Measurements from ENCODE around the gene CPD. TPM values are rescaled to one million over a fixed set of nuclear protein-coding genes. Genes with fewer than 3 reads are reported as not detected.
A peak's percentile ranks its signal among the peaks of the same experiment; 100 is the strongest.

CPD gene
- polyA plus RNA-seq, 1 of the 3 experiments (the other 2 are of a cell fraction) = 12.5 TPM

DNA sequence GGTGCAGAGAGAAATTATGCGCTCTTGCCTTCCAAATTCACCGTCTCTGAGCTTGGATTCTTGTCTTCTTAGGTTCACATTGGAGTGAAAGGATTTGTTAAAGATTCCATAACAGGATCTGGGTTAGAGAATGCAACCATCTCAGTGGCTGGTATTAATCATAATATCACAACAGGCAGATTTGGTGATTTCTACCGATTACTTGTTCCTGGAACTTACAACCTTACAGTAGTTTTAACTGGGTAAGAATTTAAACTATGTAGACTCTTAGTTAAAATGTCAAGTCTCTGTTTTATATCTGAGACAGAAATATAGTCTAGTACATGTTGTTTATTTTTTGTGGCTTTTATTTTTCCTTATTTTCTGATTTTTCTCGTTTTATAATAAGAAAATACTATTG, 42.9 kb downstream of the CPD start:
- no peak overlapping the region for H3K4me3 ChIP-seq (ENCODE audit: low read depth in 2 of 2, low read length in 1 of 2)

GRCh38 chr17:30422171-30422570, 43.4 kb downstream of the CPD start:
- Histone ChIP-seq H3F3A (replicated peaks; ENCODE audit: insufficient read depth) (peaks cover 7% of the 10 kb centered on the region), H3K9me3 (no peaks in the 10 kb centered on the region), H3K36me3 (replicated peaks in 1 of 2; ENCODE audit: control insufficient read depth in 1 of 2, insufficient read depth in 2 of 2, low read length in 1 of 2) (peaks cover 20 to 36% of the 10 kb centered on the region in 2 experiments), H3K4me1 (ENCODE audit: control insufficient read depth in 1 of 2, insufficient read depth in 2 of 2, low read depth in 1 of 2, low read length in 1 of 2) (no peaks in the 10 kb centered on the region; a peak in 1 of 4 replicates), H4K20me1 (ENCODE audit: insufficient read depth) (no peaks in the 10 kb centered on the region), H2AFZ (ENCODE audit: low read depth) (no peak overlapping the region), H3K4me2 (no peak overlapping the region), H3K9me2 (no peaks in the 10 kb centered on the region), H3K27me3 (ENCODE audit: insufficient read depth) (no peaks in the 10 kb centered on the region), H3K79me2 (ENCODE audit: insufficient read depth) (no peaks in the 10 kb centered on the region), H3K27ac (ENCODE audit: low read depth in 2 of 2, low read length in 1 of 2) (peak overlapping the region in 1 of 2 experiments; percentile 50; a peak in 1 of 4 replicates), H3K9ac (no peak overlapping the region), H3K4me3 (ENCODE audit: low read depth in 2 of 2, low read length in 1 of 2) (no peak overlapping the region)
- DNase-seq = no peak
- ChIA-PET POLR2A (no interaction called here), CTCF (interaction anchor here (0.8 kb wide), 1 partner anchor 10 kb away, joined by 3 read pairs; no protein-coding TSS in a partner anchor)
- TF ChIP-seq SMC3 (IDR thresholded peaks at IDR 0.05; ENCODE audit: low read depth, low read length) (no peak), ZBTB33 (IDR thresholded peaks at IDR 0.05; ENCODE audit: borderline replicate concordance, low read depth) (no peak), TAF1 (IDR thresholded peaks at IDR 0.05; ENCODE audit: borderline replicate concordance, low read depth, low read length) (no peak), MXI1 (IDR thresholded peaks at IDR 0.05; ENCODE audit: low read depth, low read length) (no peak), RXRA (IDR thresholded peaks at IDR 0.05; ENCODE audit: borderline replicate concordance, low read depth) (no peak), NFIC (IDR thresholded peaks at IDR 0.05; ENCODE audit: borderline replicate concordance) (no peak), TCF12 (IDR thresholded peaks at IDR 0.05) (no peak), MEF2A (IDR thresholded peaks at IDR 0.05; ENCODE audit: borderline replicate concordance, low read depth) (no peak), EZH2phosphoT487 (IDR thresholded peaks at IDR 0.05; ENCODE audit: borderline replicate concordance, low read depth) (no peak), MAX (IDR thresholded peaks at IDR 0.05; ENCODE audit: low read depth) (no peak), REST (IDR thresholded peaks at IDR 0.05; ENCODE audit: low read depth, low read length) (no peak), NRF1 (IDR thresholded peaks at IDR 0.05; ENCODE audit: low read depth, low read length) (no peak), POLR2AphosphoS5 (IDR thresholded peaks at IDR 0.05; ENCODE audit: low read depth, low read length) (no peak)
- TF ChIP-seq, protein P1, sequence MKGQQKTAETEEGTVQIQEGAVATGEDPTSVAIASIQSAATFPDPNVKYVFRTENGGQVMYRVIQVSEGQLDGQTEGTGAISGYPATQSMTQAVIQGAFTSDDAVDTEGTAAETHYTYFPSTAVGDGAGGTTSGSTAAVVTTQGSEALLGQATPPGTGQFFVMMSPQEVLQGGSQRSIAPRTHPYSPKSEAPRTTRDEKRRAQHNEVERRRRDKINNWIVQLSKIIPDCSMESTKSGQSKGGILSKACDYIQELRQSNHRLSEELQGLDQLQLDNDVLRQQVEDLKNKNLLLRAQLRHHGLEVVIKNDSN (IDR thresholded peaks at IDR 0.05; ENCODE audit: borderline replicate concordance, low read depth) = no peak

More for the DNA sequence above, 42.9 kb downstream of the CPD start:
- Histone ChIP-seq H3K4me2 (no peak overlapping the region), H3K27me3 (ENCODE audit: insufficient read depth) (no peaks in the 10 kb centered on the region), H2AFZ (ENCODE audit: low read depth) (no peak overlapping the region), H3K9me2 (no peaks in the 10 kb centered on the region), H4K20me1 (ENCODE audit: insufficient read depth) (no peaks in the 10 kb centered on the region), H3K9me3 (no peaks in the 10 kb centered on the region), H3K79me2 (ENCODE audit: insufficient read depth) (no peaks in the 10 kb centered on the region), H3K36me3 (replicated peaks in 1 of 2; ENCODE audit: control insufficient read depth in 1 of 2, insufficient read depth in 2 of 2, low read length in 1 of 2) (peaks cover 20 to 35% of the 10 kb centered on the region in 2 experiments), H3K9ac (no peak overlapping the region), H3K4me1 (ENCODE audit: control insufficient read depth in 1 of 2, insufficient read depth in 2 of 2, low read depth in 1 of 2, low read length in 1 of 2) (no peaks in the 10 kb centered on the region; a peak in 1 of 4 replicates), H3K27ac (ENCODE audit: low read depth in 2 of 2, low read length in 1 of 2) (peak overlapping the region in 1 of 2 experiments; percentile 64; a peak in 2 of 4 replicates), H3F3A (replicated peaks; ENCODE audit: insufficient read depth) (peaks cover 5% of the 10 kb centered on the region)
- POLR2A ChIA-PET = no interaction called here
- DNase-seq = no peak
- whole genome bisulfite sequencing (ENCODE audit: low lambda C conversion rate) = 76% methylated on average over 4 of the region's 4 CpGs
- CTCF ChIA-PET = interaction anchor here (0.8 kb wide), 1 partner anchor 10 kb away, joined by 3 read pairs; no protein-coding TSS in a partner anchor
- TF ChIP-seq GABPA (IDR thresholded peaks at IDR 0.05; ENCODE audit: low read depth) (no peak), USF2 (IDR thresholded peaks at IDR 0.05; ENCODE audit: borderline replicate concordance, low read depth, low read length) (no peak), EP300 (IDR thresholded peaks at IDR 0.05; ENCODE audit: borderline replicate concordance in 1 of 2, low read depth in 1 of 2, low read length in 1 of 2) (no peak), TCF12 (IDR thresholded peaks at IDR 0.05) (peak; percentile 46; the same call in 1 of the 2 replicates)
- TF ChIP-seq, protein P2, sequence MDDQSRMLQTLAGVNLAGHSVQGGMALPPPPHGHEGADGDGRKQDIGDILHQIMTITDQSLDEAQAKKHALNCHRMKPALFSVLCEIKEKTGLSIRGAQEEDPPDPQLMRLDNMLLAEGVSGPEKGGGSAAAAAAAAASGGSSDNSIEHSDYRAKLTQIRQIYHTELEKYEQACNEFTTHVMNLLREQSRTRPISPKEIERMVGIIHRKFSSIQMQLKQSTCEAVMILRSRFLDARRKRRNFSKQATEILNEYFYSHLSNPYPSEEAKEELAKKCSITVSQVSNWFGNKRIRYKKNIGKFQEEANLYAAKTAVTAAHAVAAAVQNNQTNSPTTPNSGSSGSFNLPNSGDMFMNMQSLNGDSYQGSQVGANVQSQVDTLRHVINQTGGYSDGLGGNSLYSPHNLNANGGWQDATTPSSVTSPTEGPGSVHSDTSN (IDR thresholded peaks at IDR 0.05) = peak; percentile 23; the same call in 1 of the 2 replicates
